NB4 (cell line): ENCODE results near the gene INPP4A.

Source experiments
- DNase-seq: peaks from one replicate; pipeline ENCODE4 v3.0.0; 2010; ENCODE audit warnings: low read depth
- H3K4me3 ChIP-seq: one replicate; pipeline ENCODE4 v1.5.1; 2011; ENCODE audit warnings: mild to moderate bottlenecking, low read depth, low read length, moderate library complexity
- CTCF ChIP-seq: IDR thresholded peaks from one replicate; pipeline ENCODE4 v1.5.1; 2012; ENCODE audit warnings: low read depth, low read length
- MAX ChIP-seq: IDR thresholded peaks from 2 replicates; pipeline ENCODE4 v1.6.1; 2011; ENCODE audit warnings: low read depth, low read length
- MYC ChIP-seq: IDR thresholded peaks from 2 replicates; pipeline ENCODE4 v1.6.1; 2011; ENCODE audit warnings: low read depth, low read length
- POLR2A ChIP-seq: IDR thresholded peaks from 2 replicates; pipeline ENCODE4 v1.6.1; 2011; ENCODE audit warnings: mild to moderate bottlenecking; ENCODE audit not compliant: insufficient read length; ENCODE audit errors: extremely low read depth

Gene INPP4A

GRCh38 chr2:98487806-98488189, 43.1 kb downstream of the INPP4A start:
- peak; percentile 73 for DNase-seq
- TF ChIP-seq CTCF (peak; percentile 82), MAX (peak; percentile 21; the same call in 1 of the 2 replicates), POLR2A (no peak), MYC (no peak)
- no peak overlapping the region for H3K4me3 ChIP-seq

- no peak overlapping the region for H3K4me3 ChIP-seq
- DNase-seq, result no peak
- TF ChIP-seq MYC, result no peak
- no peak for TF ChIP-seq POLR2A
- no peak for TF ChIP-seq CTCF
- TF ChIP-seq MAX, result no peak
Observed at GRCh38 chr2:98488252-98488651, 43.6 kb downstream of the INPP4A start.

GRCh38 chr2:98489486-98489885, 44.8 kb downstream of the INPP4A start:
- DNase-seq, result no peak

GRCh38 chr2:98489971-98490962, 45.6 kb downstream of the INPP4A start:
- no peak for DNase-seq
- no peak overlapping the region for H3K4me3 ChIP-seq
- TF ChIP-seq CTCF (no peak), MAX (no peak), POLR2A (no peak), MYC (no peak)

More at GRCh38 chr2:98489486-98489885, 44.8 kb downstream of the INPP4A start:
- TF ChIP-seq MAX (no peak), POLR2A (no peak), MYC (no peak), CTCF (no peak)
- H3K4me3 ChIP-seq, result no peak overlapping the region

GRCh38 chr2:98492441-98492840, 47.8 kb downstream of the INPP4A start:
- H3K4me3 ChIP-seq, result no peak overlapping the region
- peak; percentile 43 for DNase-seq
- TF ChIP-seq MAX (no peak), POLR2A (no peak), MYC (no peak), CTCF (no peak)
